Activated T-cell treated with anti-CD3 and anti-CD28 coated beads, Interleukin-2, amount 50 U/mL, for 48 hours (primary cell): ENCODE results near the gene RNGTT.
"Not testable (repeated sequence)": the region's sequence is repeated elsewhere in the genome, so short reads cannot be mapped to it uniquely, and the experiment has no call there.

ENCODE experiments used
- DNase-seq, 2 experiments: peaks; one replicate each; pipeline ENCODE4 v3.0.0-alpha.2; 2020

The RNGTT gene

GRCh38 chr6:88963139-88964090 is at the start of gene RNGTT:
TSS of gene RNGTT (minus strand) at chr6:88963618. CDS start at chr6:88963409, 209 bp downstream.
- peak; percentile 99 for DNase-seq

- no peak for DNase-seq
Observed at GRCh38 chr6:89011436-89011835, 48.0 kb upstream of the RNGTT start.

GRCh38 chr6:89010825-89011224 is 47.4 kb upstream of the RNGTT start:
- no peak for DNase-seq

GRCh38 chr6:89009624-89010059 is 46.2 kb upstream of the RNGTT start:
- no peak for DNase-seq

- DNase-seq = no peak
Observed at GRCh38 chr6:89008815-89009374, 45.5 kb upstream of the RNGTT start.

- no peak for DNase-seq
Observed at GRCh38 chr6:89008001-89008814, 44.8 kb upstream of the RNGTT start.

- no peak for DNase-seq
Observed at GRCh38 chr6:89007209-89008000, 44.0 kb upstream of the RNGTT start.

GRCh38 chr6:89002523-89002922 is 39.1 kb upstream of the RNGTT start:
- no peak for DNase-seq

- no peak for DNase-seq
Observed at GRCh38 chr6:88997327-88997726, 33.9 kb upstream of the RNGTT start.

GRCh38 chr6:88992741-88993552 is 29.5 kb upstream of the RNGTT start:
- no peak for DNase-seq

- no peak for DNase-seq
Observed at GRCh38 chr6:88989215-88989614, 25.8 kb upstream of the RNGTT start.

- no peak for DNase-seq
Observed at GRCh38 chr6:88987922-88988321, 24.5 kb upstream of the RNGTT start.

- no peak for DNase-seq
Observed at GRCh38 chr6:88985901-88986300, 22.5 kb upstream of the RNGTT start.

- no peak for DNase-seq
Observed at GRCh38 chr6:88984606-88985005, 21.2 kb upstream of the RNGTT start.

- no peak for DNase-seq
Observed at GRCh38 chr6:88984152-88984551, 20.7 kb upstream of the RNGTT start.

GRCh38 chr6:88983532-88983931 is 20.1 kb upstream of the RNGTT start:
- DNase-seq = no peak

GRCh38 chr6:88983129-88983528 is 19.7 kb upstream of the RNGTT start:
- DNase-seq = not testable (repeated sequence)

- no peak for DNase-seq
Observed at GRCh38 chr6:88982720-88983119, 19.3 kb upstream of the RNGTT start.

- DNase-seq = no peak
Observed at GRCh38 chr6:88975369-88975768, 12.0 kb upstream of the RNGTT start.

- DNase-seq = no peak
Observed at GRCh38 chr6:88972504-88973423, 9.3 kb upstream of the RNGTT start.
